K562 (cell line): ENCODE data around the gene CYSTM1. TPM values are rescaled to one million over a fixed set of nuclear protein-coding genes. Genes with fewer than 3 reads are reported as not detected.

Experiments
- ATAC-seq: fragments of 200-7000 bp; cut with Tn5 transposase; 3 replicates; pipeline ENCODE4 v1.9.1; 2020; ENCODE audit warnings: moderate library complexity
- BruUV-seq: library from RNA; stranded (reverse); fragments of 400-500 nt; replicated peaks from 2 replicates; lab custom pipeline; 2021; lab: Mats Ljungman, UMichigan
- CTCF ChIA-PET: fragments of 300-600 bp; formaldehyde crosslinking; extraction: SDS; loops from one replicate; lab custom pipeline; 2021; ENCODE audit warnings: low intra/inter-chr PET ratio; lab: Yijun Ruan, JAX
- POLR2A ChIA-PET: fragments of 300-600, 350-650 bp; sonication (Branson Sonifier 250); formaldehyde crosslinking; extraction: SDS; loops from one replicate; lab custom pipeline; 2021; ENCODE audit warnings: antibody characterized with exemption, inconsistent platforms; lab: Yijun Ruan, JAX
- DNase-seq, 4 experiments: peaks; one replicate each; pipeline versions ENCODE4 v3.0.0 to v3.0.0-alpha.2; 2011 to 2018; ENCODE audit warnings: low spot score in 3 of 4, mixed read lengths in 3 of 4; ENCODE audit errors: extremely low read depth in 1 of 4
- FAIRE-seq: peaks from 2 replicates; lab custom pipeline; 2011; peaks lifted over from hg19 to GRCh38; lab: Jason Lieb, UNC
- H2AFZ ChIP-seq: 2 replicates; pipeline ENCODE4 v1.6.0; 2011; ENCODE audit warnings: low read depth, low read length, control low read depth, inconsistent platforms
- H3K27ac ChIP-seq: fragments of 200-600 bp; 3 replicates; pipeline ENCODE4 v1.8.0; 2011; ENCODE audit warnings: low read depth, mild to moderate bottlenecking, control low read depth, inconsistent platforms, low read length, moderate library complexity, mixed read lengths; ENCODE audit errors: extremely low read depth
- H3K27me3 ChIP-seq, 2 experiments: fragments of 300-600 bp in 1 of 2; 2 replicates in 1 of 2; 3 replicates in 1 of 2; pipeline versions ENCODE4 v1.6.0 to v1.8.0; 2011; ENCODE audit warnings: inconsistent platforms in 2 of 2, low read length in 2 of 2, mild to moderate bottlenecking in 1 of 2, mixed read lengths in 1 of 2, moderate library complexity in 1 of 2; ENCODE audit not compliant: control insufficient read depth in 2 of 2, insufficient read depth in 2 of 2
- H3K36me3 ChIP-seq: fragments of 300-600 bp; 3 replicates; pipeline ENCODE4 v1.8.0; 2011; ENCODE audit warnings: mild to moderate bottlenecking, low read length, inconsistent platforms; ENCODE audit not compliant: control insufficient read depth, insufficient read depth
- H3K4me1 ChIP-seq, 2 experiments: fragments of 200-600 bp in 1 of 2; replicated peaks in 1 of 2; 2 replicates in 1 of 2; 3 replicates in 1 of 2; pipeline versions ENCODE4 v1.5.1 to v1.8.0; 2011; ENCODE audit warnings: inconsistent platforms in 2 of 2, low read length in 2 of 2, mild to moderate bottlenecking in 1 of 2, mixed read lengths in 1 of 2, moderate library complexity in 1 of 2; ENCODE audit not compliant: control insufficient read depth in 2 of 2, insufficient read depth in 2 of 2
- H3K4me2 ChIP-seq: 2 replicates; pipeline ENCODE4 v1.6.1; 2011; ENCODE audit warnings: low read length, control low read depth, inconsistent platforms, mixed read lengths; ENCODE audit not compliant: insufficient read depth
- H3K4me3 ChIP-seq: fragments of 200-600 bp; sonication (generic), shearing (Covaris generic); 2 replicates; pipeline ENCODE4 v1.5.1; 2016; ENCODE audit warnings: control low read depth, inconsistent platforms
- H3K79me2 ChIP-seq: fragments of 200-600 bp; 3 replicates; pipeline ENCODE4 v1.8.0; 2011; ENCODE audit warnings: low read length, inconsistent platforms; ENCODE audit not compliant: control insufficient read depth, insufficient read depth
- H3K9ac ChIP-seq, 2 experiments: 2 replicates each; pipeline versions ENCODE4 v1.6.0 to v1.6.1; 2011; ENCODE audit warnings: low read depth in 2 of 2, low read length in 2 of 2, control low read depth in 1 of 2, inconsistent platforms in 1 of 2, mild to moderate bottlenecking in 1 of 2, mixed read lengths in 1 of 2; ENCODE audit not compliant: insufficient read depth in 1 of 2
- H3K9me1 ChIP-seq: one replicate; pipeline ENCODE4 v1.6.0; 2011; ENCODE audit warnings: inconsistent platforms, mild to moderate bottlenecking, low read length, moderate library complexity; ENCODE audit not compliant: control insufficient read depth, insufficient read depth
- H3K9me3 ChIP-seq: replicated peaks from 2 replicates; pipeline ENCODE4 v1.5.1; 2011; ENCODE audit warnings: low read depth, low read length, inconsistent platforms; ENCODE audit not compliant: control insufficient read depth, insufficient read depth
- H4K20me1 ChIP-seq: replicated peaks from 2 replicates; pipeline ENCODE4 v1.6.1; 2011; ENCODE audit warnings: low read length, inconsistent platforms, mixed read lengths; ENCODE audit not compliant: control insufficient read depth, insufficient read depth
- HMG20A ChIP-seq: fragments of 450-650 bp; formaldehyde crosslinking; conservative IDR thresholded peaks from 2 replicates; pipeline ENCODE4 v1.4.0; 2020; ENCODE audit warnings: mild to moderate bottlenecking, mixed read lengths
- NFE2L1 ChIP-seq: fragments of 450-650 bp; IDR thresholded peaks from 2 replicates; pipeline ENCODE4 v1.6.1; 2016; ENCODE audit warnings: missing genetic modification characterization, low read depth, mild to moderate bottlenecking, missing compliant biosample characterization, moderate library complexity, borderline replicate concordance
- NR0B1 ChIP-seq: fragments of 450-650 bp; IDR thresholded peaks from one replicate; pipeline ENCODE4 v1.6.1; 2018; ENCODE audit warnings: mild to moderate bottlenecking, moderate library complexity; ENCODE audit not compliant: partially characterized antibody
- SOX6 ChIP-seq: fragments of 450-650 bp; IDR thresholded peaks from 2 replicates; pipeline ENCODE4 v1.6.1; 2014; ENCODE audit warnings: mild to moderate bottlenecking
- TGIF2 ChIP-seq: sonication (generic); formaldehyde crosslinking; IDR thresholded peaks from 2 replicates; pipeline ENCODE4 v1.8.1; 2022; ENCODE audit warnings: mild to moderate bottlenecking, missing genetic modification reagents, moderate library complexity
- THRAP3 ChIP-seq: fragments of 450-650 bp; IDR thresholded peaks from 2 replicates; pipeline ENCODE4 v1.6.1; 2016; ENCODE audit warnings: mild to moderate bottlenecking, inconsistent platforms, borderline replicate concordance
- TRIM25 ChIP-seq: fragments of 450-650 bp; IDR thresholded peaks from 2 replicates; pipeline ENCODE4 v1.7.0; 2016; ENCODE audit warnings: borderline replicate concordance
- ZNF12 ChIP-seq: sonication (generic); formaldehyde crosslinking; IDR thresholded peaks from 2 replicates; pipeline ENCODE4 v1.4.0; 2020; ENCODE audit warnings: mild to moderate bottlenecking, missing genetic modification reagents
- ZNF551 ChIP-seq: fragments of 250-450 bp; sonication (Bioruptor Pico); IDR thresholded peaks from 2 replicates; pipeline ENCODE4 v1.5.0; 2021; ENCODE audit warnings: mild to moderate bottlenecking, moderate library complexity
- ZNF584 ChIP-seq: fragments of 200-800 bp; sonication (Bioruptor generic); IDR thresholded peaks from 2 replicates; pipeline ENCODE4 v1.6.1; 2016; ENCODE audit warnings: low read depth, mild to moderate bottlenecking, missing genetic modification characterization, missing compliant biosample characterization
- WGBS: fragments of 100-300 bp; shearing (Covaris generic); methylation state at CpG from one replicate; pipeline ENCODE4 v1.1.6; 2016; ENCODE audit warnings: low coverage, mixed read lengths; ENCODE audit not compliant: insufficient coverage; ENCODE audit errors: missing lambda C conversion rate; 5-methylcytosine and 5-hydroxymethylcytosine counted together
- in situ Hi-C: fragments of 300-500 bp; cut with MboI; formaldehyde crosslinking; loops from 4 replicates; pipeline ENCODE4 v1.15.0; 2018; ENCODE audit warnings: inconsistent platforms, mixed read lengths
- intact Hi-C: fragments of 100-400 bp; cut with micrococcal nuclease; formaldehyde crosslinking; loops from 2 replicates; pipeline ENCODE4 v1.14.2; 2022
- polyA plus RNA-seq, 8 experiments: library from polyadenylated mRNA; depleted of rRNA in 4 of 8; stranded (reverse) in 5 of 8; unstranded in 3 of 8; fragments of >200 nt; fragmentation: Nextera tagmentation in 2 of 8; fragmentation: Illumina TruSeq in 1 of 8; extraction: Ambion mirVana in 2 of 8; extraction: Trizol in 1 of 8; gene quantifications; 2 replicates each; pipeline versions ENCODE4 v1.2.1 to v1.2.3, GENCODE V29; 2011 to 2014; ENCODE audit warnings: inconsistent platforms in 1 of 8, missing spikeins in 1 of 8
- total RNA-seq, 7 experiments: library from RNA; depleted of rRNA in 6 of 7; stranded (reverse); fragments of >200 nt in 6 of 7; fragmentation: Illumina TruSeq in 2 of 7; extraction: Trizol in 2 of 7; gene quantifications; 2 replicates each; pipeline versions ENCODE4 v1.2.1 to v1.2.3, GENCODE V29; 2011 to 2021; ENCODE audit warnings: low replicate concordance in 1 of 7
- TF ChIP-seq, protein P1 (sequence below): fragments of 250-450 bp; sonication (Bioruptor Pico); IDR thresholded peaks from 2 replicates; pipeline ENCODE4 v1.9.0; 2021; ENCODE audit warnings: mild to moderate bottlenecking, inconsistent platforms
- TF ChIP-seq, protein P2 (sequence below): sonication (generic); formaldehyde crosslinking; IDR thresholded peaks from 2 replicates; pipeline ENCODE4 v1.8.0; 2022; ENCODE audit warnings: mild to moderate bottlenecking, missing genetic modification reagents

Gene CYSTM1
- total and polyA plus RNA-seq, 9 of the 15 experiments (the other 6 are each of a cell fraction or from before 2014, with no cell fraction given), result 76.1 to 422 (median 108) TPM

DNA sequence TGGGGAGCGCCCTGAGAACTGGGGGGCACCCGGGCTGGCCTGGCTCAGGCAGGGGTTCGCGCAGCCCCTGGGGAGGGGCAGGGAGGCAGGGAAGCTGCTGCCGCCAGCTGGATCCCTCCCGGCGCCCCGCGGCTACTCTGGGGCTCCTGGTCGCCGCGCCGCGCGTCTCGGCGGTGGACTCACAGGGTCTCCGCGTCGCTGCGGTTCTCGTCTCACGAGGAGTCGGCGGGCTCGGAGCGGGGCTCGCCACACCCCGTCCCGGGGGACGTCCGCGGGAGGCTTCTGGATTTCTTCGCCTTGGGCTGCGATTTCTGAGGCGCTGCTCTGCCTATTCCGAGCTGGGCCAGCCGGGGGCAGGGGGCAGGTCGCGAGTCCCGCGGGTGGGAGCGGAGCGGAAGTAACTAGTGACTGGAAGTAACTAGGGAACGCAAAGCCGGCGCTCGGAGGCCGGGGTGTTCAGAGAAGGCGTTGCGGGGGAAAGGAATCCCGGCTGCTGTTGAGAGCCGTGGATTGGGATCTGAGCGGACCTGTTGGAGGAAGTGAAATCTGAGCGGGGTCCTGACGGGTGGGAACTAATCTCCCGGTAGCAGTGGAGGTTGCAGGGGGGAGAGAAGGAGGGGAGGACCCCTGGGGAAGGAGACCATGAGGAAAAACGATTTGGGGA is 511 bp downstream of the CYSTM1 start:
- Histone ChIP-seq H3K4me2 (peak overlapping the region; percentile 95), H2AFZ (peak overlapping the region; percentile 99), H3K36me3 (0 out of 3 replicates have a peak, but pooled peaks cover 3% of the 10 kb centered on the region), H3K9me1 (no peaks in the 10 kb centered on the region), H3K27ac (peak overlapping the region; percentile 88), H3K9ac (peak overlapping the region; percentile 74 to 95), H4K20me1 (no peaks in the 10 kb centered on the region), H3K27me3 (no peaks in the 10 kb centered on the region), H3K79me2 (peaks cover 55% of the 10 kb centered on the region), H3K4me3 (peak overlapping the region; percentile 78), H3K4me1 (peaks cover 32% of the 10 kb centered on the region in 2 experiments), H3K9me3 (no peaks in the 10 kb centered on the region)
- FAIRE-seq, result no peak
- CTCF ChIA-PET, result no interaction called here
- POLR2A ChIA-PET, result interaction anchor here (0.6 to 3.4 kb wide), 9 partner anchors 10 to 53 kb away, joined by 3 to 18 read pairs (median 5); no protein-coding TSS in a partner anchor
- intact Hi-C loops (loop anchor here (1.0 to 10.0 kb wide), 3 partner anchors 44 to 379 kb away; partner anchors contain the start of genes HBEGF and SRA1), in situ Hi-C loops (no loop called here)
- WGBS, result 1% methylated on average over 58 of the region's 58 CpGs
- peak; percentile 67 to 81 (median 76) for DNase-seq
- BruUV-seq, result no TSS peak
- ATAC-seq, result peak; percentile 76
- TF ChIP-seq, protein P1, sequence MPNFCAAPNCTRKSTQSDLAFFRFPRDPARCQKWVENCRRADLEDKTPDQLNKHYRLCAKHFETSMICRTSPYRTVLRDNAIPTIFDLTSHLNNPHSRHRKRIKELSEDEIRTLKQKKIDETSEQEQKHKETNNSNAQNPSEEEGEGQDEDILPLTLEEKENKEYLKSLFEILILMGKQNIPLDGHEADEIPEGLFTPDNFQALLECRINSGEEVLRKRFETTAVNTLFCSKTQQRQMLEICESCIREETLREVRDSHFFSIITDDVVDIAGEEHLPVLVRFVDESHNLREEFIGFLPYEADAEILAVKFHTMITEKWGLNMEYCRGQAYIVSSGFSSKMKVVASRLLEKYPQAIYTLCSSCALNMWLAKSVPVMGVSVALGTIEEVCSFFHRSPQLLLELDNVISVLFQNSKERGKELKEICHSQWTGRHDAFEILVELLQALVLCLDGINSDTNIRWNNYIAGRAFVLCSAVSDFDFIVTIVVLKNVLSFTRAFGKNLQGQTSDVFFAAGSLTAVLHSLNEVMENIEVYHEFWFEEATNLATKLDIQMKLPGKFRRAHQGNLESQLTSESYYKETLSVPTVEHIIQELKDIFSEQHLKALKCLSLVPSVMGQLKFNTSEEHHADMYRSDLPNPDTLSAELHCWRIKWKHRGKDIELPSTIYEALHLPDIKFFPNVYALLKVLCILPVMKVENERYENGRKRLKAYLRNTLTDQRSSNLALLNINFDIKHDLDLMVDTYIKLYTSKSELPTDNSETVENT (CRISPR knock-in tag), result no peak
- TF ChIP-seq THRAP3, result no peak
- no peak for TF ChIP-seq NR0B1
- TF ChIP-seq ZNF551 (CRISPR knock-in tag), result no peak
- 0 out of 2 replicates have a peak, but pooled peaks have one; percentile 79 for TF ChIP-seq TRIM25
- no peak for TF ChIP-seq SOX6
- TF ChIP-seq, protein P2, sequence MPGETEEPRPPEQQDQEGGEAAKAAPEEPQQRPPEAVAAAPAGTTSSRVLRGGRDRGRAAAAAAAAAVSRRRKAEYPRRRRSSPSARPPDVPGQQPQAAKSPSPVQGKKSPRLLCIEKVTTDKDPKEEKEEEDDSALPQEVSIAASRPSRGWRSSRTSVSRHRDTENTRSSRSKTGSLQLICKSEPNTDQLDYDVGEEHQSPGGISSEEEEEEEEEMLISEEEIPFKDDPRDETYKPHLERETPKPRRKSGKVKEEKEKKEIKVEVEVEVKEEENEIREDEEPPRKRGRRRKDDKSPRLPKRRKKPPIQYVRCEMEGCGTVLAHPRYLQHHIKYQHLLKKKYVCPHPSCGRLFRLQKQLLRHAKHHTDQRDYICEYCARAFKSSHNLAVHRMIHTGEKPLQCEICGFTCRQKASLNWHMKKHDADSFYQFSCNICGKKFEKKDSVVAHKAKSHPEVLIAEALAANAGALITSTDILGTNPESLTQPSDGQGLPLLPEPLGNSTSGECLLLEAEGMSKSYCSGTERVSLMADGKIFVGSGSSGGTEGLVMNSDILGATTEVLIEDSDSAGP, result no peak
- TF ChIP-seq HMG20A (CRISPR knock-in tag), result no peak
- TF ChIP-seq TGIF2 (CRISPR knock-in tag), result no peak
- no peak for TF ChIP-seq NFE2L1 (tag)
- no peak for TF ChIP-seq ZNF584
- TF ChIP-seq ZNF12 (CRISPR knock-in tag), result no peak
